K562 (cell line): Measurements from ENCODE around the gene ZNF513. TPM values are rescaled to one million over a fixed set of nuclear protein-coding genes. Genes with fewer than 3 reads are reported as not detected.

Source experiments
- ARID2 ChIP-seq: fragments of 450-650 bp; IDR thresholded peaks from 2 replicates; pipeline ENCODE4 v1.6.1; 2017; ENCODE audit warnings: antibody characterized with exemption, mild to moderate bottlenecking
- CBX8 ChIP-seq: fragments of 200-600 bp; sonication (generic); IDR thresholded peaks from 2 replicates; pipeline ENCODE4 v1.6.1; 2012; ENCODE audit warnings: borderline replicate concordance, mixed run types, low read depth, mild to moderate bottlenecking, moderate library complexity, mixed read lengths, low read length, control low read depth, inconsistent platforms; ENCODE audit not compliant: poor library complexity, severe bottlenecking; ENCODE audit errors: extremely low read depth
- CC2D1A ChIP-seq: fragments of 450-650 bp; IDR thresholded peaks from 2 replicates; pipeline ENCODE4 v1.6.1; 2017; ENCODE audit warnings: mild to moderate bottlenecking
- CHCHD3 ChIP-seq: fragments of 250-450 bp; sonication (Bioruptor Pico); IDR thresholded peaks from 2 replicates; pipeline ENCODE4 v2.1.2; 2022; ENCODE audit warnings: mild to moderate bottlenecking
- HDAC1 ChIP-seq, 2 experiments: fragments of 450-650 bp; IDR thresholded peaks; 2 replicates each; pipeline ENCODE4 v1.6.1; 2016 to 2017; ENCODE audit warnings: inconsistent platforms in 1 of 2, mild to moderate bottlenecking in 1 of 2, moderate library complexity in 1 of 2
- KAT2B ChIP-seq: IDR thresholded peaks from one replicate; pipeline ENCODE4 v1.6.1; 2012; ENCODE audit warnings: low read depth, mild to moderate bottlenecking, control low read depth, inconsistent platforms, low read length, moderate library complexity
- MED1 ChIP-seq: sonication (generic); formaldehyde crosslinking; IDR thresholded peaks from 2 replicates; pipeline ENCODE4 v1.8.1; 2023; ENCODE audit warnings: missing genetic modification reagents, borderline replicate concordance
- SIN3A ChIP-seq, 2 experiments: fragments of 150-350 bp in 1 of 2; IDR thresholded peaks; 2 replicates each; pipeline ENCODE4 v1.6.1; 2011 to 2016; ENCODE audit warnings: borderline replicate concordance in 2 of 2, low read depth in 2 of 2, low read length in 2 of 2, mild to moderate bottlenecking in 2 of 2, moderate library complexity in 2 of 2; ENCODE audit not compliant: control insufficient read depth in 1 of 2
- SP2 ChIP-seq: IDR thresholded peaks from 2 replicates; pipeline ENCODE4 v1.6.1; 2011; ENCODE audit warnings: mild to moderate bottlenecking, low read depth, low read length, moderate library complexity; ENCODE audit not compliant: poor library complexity, severe bottlenecking; ENCODE audit errors: extremely low read depth
- SREBF1 ChIP-seq: fragments of 150-350 bp; IDR thresholded peaks from 2 replicates; pipeline ENCODE4 v1.6.1; 2014; ENCODE audit warnings: antibody characterized with exemption, low read depth, low read length, borderline replicate concordance
- TGIF2 ChIP-seq: sonication (generic); formaldehyde crosslinking; IDR thresholded peaks from 2 replicates; pipeline ENCODE4 v1.8.1; 2022; ENCODE audit warnings: mild to moderate bottlenecking, missing genetic modification reagents, moderate library complexity
- ZFX ChIP-seq: sonication (generic); formaldehyde crosslinking; IDR thresholded peaks from 2 replicates; pipeline ENCODE4 v1.8.0; 2022; ENCODE audit warnings: mild to moderate bottlenecking, missing genetic modification reagents, moderate library complexity
- ZNF133 ChIP-seq: fragments of 250-450 bp; sonication (Bioruptor Pico); IDR thresholded peaks from 2 replicates; pipeline ENCODE4 v1.4.0; 2020; ENCODE audit warnings: mild to moderate bottlenecking
- ZNF431 ChIP-seq: sonication (generic); formaldehyde crosslinking; IDR thresholded peaks from 2 replicates; pipeline ENCODE4 v1.8.0; 2022; ENCODE audit warnings: mild to moderate bottlenecking, missing genetic modification reagents
- polyA plus RNA-seq, 8 experiments: library from polyadenylated mRNA; depleted of rRNA in 4 of 8; stranded (reverse) in 5 of 8; unstranded in 3 of 8; fragments of >200 nt; fragmentation: Nextera tagmentation in 2 of 8; fragmentation: Illumina TruSeq in 1 of 8; extraction: Ambion mirVana in 2 of 8; extraction: Trizol in 1 of 8; gene quantifications; 2 replicates each; pipeline versions ENCODE4 v1.2.1 to v1.2.3, GENCODE V29; 2011 to 2014; ENCODE audit warnings: inconsistent platforms in 1 of 8, missing spikeins in 1 of 8
- total RNA-seq, 7 experiments: library from RNA; depleted of rRNA in 6 of 7; stranded (reverse); fragments of >200 nt in 6 of 7; fragmentation: Illumina TruSeq in 2 of 7; extraction: Trizol in 2 of 7; gene quantifications; 2 replicates each; pipeline versions ENCODE4 v1.2.1 to v1.2.3, GENCODE V29; 2011 to 2021; ENCODE audit warnings: low replicate concordance in 1 of 7
- TF ChIP-seq, protein P1 (sequence below): fragments of 250-450 bp; sonication (Bioruptor Pico); IDR thresholded peaks from 2 replicates; pipeline ENCODE4 v1.8.0; 2021; ENCODE audit warnings: mild to moderate bottlenecking, moderate library complexity
- TF ChIP-seq, protein P2 (sequence below): fragments of 450-650 bp; conservative IDR thresholded peaks from 2 replicates; pipeline ENCODE4 v1.6.1; 2016; ENCODE audit warnings: missing genetic modification characterization, low read depth, mild to moderate bottlenecking, missing compliant biosample characterization, moderate library complexity
- TF ChIP-seq, protein P3 (sequence below): fragments of 450-650 bp; IDR thresholded peaks from 2 replicates; pipeline ENCODE4 v1.7.1; 2018; ENCODE audit warnings: mild to moderate bottlenecking, low read depth; ENCODE audit not compliant: partially characterized antibody
- TF ChIP-seq, protein P4 (sequence below): IDR thresholded peaks from 3 replicates; pipeline ENCODE4 v1.6.1; 2011; ENCODE audit warnings: borderline replicate concordance, mild to moderate bottlenecking, moderate library complexity; ENCODE audit not compliant: insufficient read length; ENCODE audit errors: extremely low read depth

Gene ZNF513
- total and polyA plus RNA-seq, 9 of the 15 experiments (the other 6 are each of a cell fraction or from before 2014, with no cell fraction given), result 0.04 to 13.6 (median 4.4) TPM

DNA sequence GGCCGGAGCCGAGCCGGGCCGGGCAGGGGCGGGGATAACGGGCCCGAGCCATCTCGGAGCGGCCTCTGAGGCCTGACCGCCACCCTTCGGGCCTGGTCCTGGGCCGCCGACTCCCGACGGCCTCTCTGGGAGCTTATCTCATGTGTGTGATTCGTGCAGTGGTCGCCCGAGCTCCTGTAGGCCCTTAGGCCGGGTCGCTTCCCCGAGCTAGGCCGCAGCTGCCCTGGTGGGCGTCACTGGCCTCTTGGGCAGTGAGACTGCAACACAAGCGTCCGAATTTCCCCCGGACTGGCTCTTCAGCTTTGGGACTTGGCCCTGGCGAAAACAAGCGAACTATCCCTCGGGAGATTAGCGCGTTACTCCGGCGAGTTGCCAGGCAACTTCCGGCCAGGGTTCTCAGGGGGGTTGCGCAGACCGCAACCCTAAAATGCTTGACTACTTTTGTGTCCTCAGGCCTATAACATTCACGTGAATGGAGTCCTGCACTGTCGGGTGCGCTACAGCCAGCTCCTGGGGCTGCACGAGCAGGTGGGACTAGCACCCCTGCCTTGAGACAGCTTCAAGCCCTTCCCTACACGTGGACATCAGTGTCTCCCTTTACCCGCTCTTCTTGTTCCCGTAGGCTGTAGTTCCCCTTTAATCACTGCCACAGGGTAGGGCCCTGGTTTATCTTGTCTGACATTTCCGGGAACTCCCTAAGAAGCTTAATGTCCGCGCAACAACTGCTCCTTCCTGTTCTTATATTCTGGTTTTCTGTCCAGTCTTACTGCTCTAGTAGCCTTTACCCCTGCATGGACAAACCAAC, 9.5 kb downstream of the ZNF513 start (continued):
- TF ChIP-seq MED1 (CRISPR knock-in tag) (no peak), SP2 (no peak), CBX8 (no peak), TGIF2 (CRISPR knock-in tag) (no peak), CC2D1A (no peak), ARID2 (no peak), CHCHD3 (CRISPR knock-in tag) (no peak), HDAC1 (IDR thresholded peaks at IDR 0.05) (peak in 1 of 2 experiments; percentile 84; a peak in 1 of 4 replicates), SIN3A (IDR thresholded peaks at IDR 0.05; ENCODE audit: borderline replicate concordance in 2 of 2, control insufficient read depth in 1 of 2, low read depth in 2 of 2, low read length in 2 of 2) (peak; percentile 56 to 76; a peak in 1 of 4 replicates), ZFX (CRISPR knock-in tag) (peak; percentile 99), ZNF133 (no peak), KAT2B (no peak), ZNF431 (no peak), SREBF1 (no peak)
- TF ChIP-seq, protein P1, sequence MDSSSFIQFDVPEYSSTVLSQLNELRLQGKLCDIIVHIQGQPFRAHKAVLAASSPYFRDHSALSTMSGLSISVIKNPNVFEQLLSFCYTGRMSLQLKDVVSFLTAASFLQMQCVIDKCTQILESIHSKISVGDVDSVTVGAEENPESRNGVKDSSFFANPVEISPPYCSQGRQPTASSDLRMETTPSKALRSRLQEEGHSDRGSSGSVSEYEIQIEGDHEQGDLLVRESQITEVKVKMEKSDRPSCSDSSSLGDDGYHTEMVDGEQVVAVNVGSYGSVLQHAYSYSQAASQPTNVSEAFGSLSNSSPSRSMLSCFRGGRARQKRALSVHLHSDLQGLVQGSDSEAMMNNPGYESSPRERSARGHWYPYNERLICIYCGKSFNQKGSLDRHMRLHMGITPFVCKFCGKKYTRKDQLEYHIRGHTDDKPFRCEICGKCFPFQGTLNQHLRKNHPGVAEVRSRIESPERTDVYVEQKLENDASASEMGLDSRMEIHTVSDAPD, result no peak
- TF ChIP-seq, protein P2, sequence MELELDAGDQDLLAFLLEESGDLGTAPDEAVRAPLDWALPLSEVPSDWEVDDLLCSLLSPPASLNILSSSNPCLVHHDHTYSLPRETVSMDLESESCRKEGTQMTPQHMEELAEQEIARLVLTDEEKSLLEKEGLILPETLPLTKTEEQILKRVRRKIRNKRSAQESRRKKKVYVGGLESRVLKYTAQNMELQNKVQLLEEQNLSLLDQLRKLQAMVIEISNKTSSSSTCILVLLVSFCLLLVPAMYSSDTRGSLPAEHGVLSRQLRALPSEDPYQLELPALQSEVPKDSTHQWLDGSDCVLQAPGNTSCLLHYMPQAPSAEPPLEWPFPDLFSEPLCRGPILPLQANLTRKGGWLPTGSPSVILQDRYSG (tag), result 0 out of 2 replicates have a peak, but pooled peaks have one; percentile 34
- TF ChIP-seq, protein P3, sequence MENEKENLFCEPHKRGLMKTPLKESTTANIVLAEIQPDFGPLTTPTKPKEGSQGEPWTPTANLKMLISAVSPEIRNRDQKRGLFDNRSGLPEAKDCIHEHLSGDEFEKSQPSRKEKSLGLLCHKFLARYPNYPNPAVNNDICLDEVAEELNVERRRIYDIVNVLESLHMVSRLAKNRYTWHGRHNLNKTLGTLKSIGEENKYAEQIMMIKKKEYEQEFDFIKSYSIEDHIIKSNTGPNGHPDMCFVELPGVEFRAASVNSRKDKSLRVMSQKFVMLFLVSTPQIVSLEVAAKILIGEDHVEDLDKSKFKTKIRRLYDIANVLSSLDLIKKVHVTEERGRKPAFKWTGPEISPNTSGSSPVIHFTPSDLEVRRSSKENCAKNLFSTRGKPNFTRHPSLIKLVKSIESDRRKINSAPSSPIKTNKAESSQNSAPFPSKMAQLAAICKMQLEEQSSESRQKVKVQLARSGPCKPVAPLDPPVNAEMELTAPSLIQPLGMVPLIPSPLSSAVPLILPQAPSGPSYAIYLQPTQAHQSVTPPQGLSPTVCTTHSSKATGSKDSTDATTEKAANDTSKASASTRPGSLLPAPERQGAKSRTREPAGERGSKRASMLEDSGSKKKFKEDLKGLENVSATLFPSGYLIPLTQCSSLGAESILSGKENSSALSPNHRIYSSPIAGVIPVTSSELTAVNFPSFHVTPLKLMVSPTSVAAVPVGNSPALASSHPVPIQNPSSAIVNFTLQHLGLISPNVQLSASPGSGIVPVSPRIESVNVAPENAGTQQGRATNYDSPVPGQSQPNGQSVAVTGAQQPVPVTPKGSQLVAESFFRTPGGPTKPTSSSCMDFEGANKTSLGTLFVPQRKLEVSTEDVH, result peak; percentile 38
- TF ChIP-seq, protein P4, sequence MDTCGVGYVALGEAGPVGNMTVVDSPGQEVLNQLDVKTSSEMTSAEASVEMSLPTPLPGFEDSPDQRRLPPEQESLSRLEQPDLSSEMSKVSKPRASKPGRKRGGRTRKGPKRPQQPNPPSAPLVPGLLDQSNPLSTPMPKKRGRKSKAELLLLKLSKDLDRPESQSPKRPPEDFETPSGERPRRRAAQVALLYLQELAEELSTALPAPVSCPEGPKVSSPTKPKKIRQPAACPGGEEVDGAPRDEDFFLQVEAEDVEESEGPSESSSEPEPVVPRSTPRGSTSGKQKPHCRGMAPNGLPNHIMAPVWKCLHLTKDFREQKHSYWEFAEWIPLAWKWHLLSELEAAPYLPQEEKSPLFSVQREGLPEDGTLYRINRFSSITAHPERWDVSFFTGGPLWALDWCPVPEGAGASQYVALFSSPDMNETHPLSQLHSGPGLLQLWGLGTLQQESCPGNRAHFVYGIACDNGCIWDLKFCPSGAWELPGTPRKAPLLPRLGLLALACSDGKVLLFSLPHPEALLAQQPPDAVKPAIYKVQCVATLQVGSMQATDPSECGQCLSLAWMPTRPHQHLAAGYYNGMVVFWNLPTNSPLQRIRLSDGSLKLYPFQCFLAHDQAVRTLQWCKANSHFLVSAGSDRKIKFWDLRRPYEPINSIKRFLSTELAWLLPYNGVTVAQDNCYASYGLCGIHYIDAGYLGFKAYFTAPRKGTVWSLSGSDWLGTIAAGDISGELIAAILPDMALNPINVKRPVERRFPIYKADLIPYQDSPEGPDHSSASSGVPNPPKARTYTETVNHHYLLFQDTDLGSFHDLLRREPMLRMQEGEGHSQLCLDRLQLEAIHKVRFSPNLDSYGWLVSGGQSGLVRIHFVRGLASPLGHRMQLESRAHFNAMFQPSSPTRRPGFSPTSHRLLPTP, result no peak
